Measurements from ENCODE around the gene CASKIN1.

Gene CASKIN1

GRCh38 chr16:2233046-2233775, 36.8 kb upstream of the CASKIN1 start:
- no peak for DNase-seq

GRCh38 chr16:2232094-2232990, 35.9 kb upstream of the CASKIN1 start:
- no peak for DNase-seq

- no peak for DNase-seq
Measured at GRCh38 chr16:2231016-2231931, 34.9 kb upstream of the CASKIN1 start.

GRCh38 chr16:2230376-2230775, 34.0 kb upstream of the CASKIN1 start:
- no peak for DNase-seq

GRCh38 chr16:2229632-2230250, 33.3 kb upstream of the CASKIN1 start:
- DNase-seq = no peak

- no peak for DNase-seq
Measured at GRCh38 chr16:2229091-2229490, 32.7 kb upstream of the CASKIN1 start.

- no peak for DNase-seq
Measured at GRCh38 chr16:2228161-2228824, 31.9 kb upstream of the CASKIN1 start.

- no peak for DNase-seq
Measured at GRCh38 chr16:2226918-2227317, 30.5 kb upstream of the CASKIN1 start.

GRCh38 chr16:2226245-2226793, 29.9 kb upstream of the CASKIN1 start:
- no peak for DNase-seq

GRCh38 chr16:2223942-2224486, 27.6 kb upstream of the CASKIN1 start:
- no peak for DNase-seq

GRCh38 chr16:2223221-2223941, 27.0 kb upstream of the CASKIN1 start, which contains the start of gene E4F1:
Gene E4F1 (plus strand): TSS chr16:2223591. CDS start chr16:2223614, 23 bp downstream.
- peak; percentile 81 for DNase-seq

GRCh38 chr16:2216330-2216729, 19.9 kb upstream of the CASKIN1 start:
- no peak for DNase-seq

GRCh38 chr16:2214719-2214968, 18.2 kb upstream of the CASKIN1 start, which contains the start of gene PGP:
Gene PGP (minus strand): TSS chr16:2214840. CDS start chr16:2214777, 63 bp downstream.
- DNase-seq = no peak

- DNase-seq = no peak
Measured at GRCh38 chr16:2213817-2214718, 17.7 kb upstream of the CASKIN1 start.

- DNase-seq = no peak
Measured at GRCh38 chr16:2212362-2213324, 16.2 kb upstream of the CASKIN1 start.

- DNase-seq = no peak
Measured at GRCh38 chr16:2211923-2212347, 15.5 kb upstream of the CASKIN1 start.

- no peak for DNase-seq
Measured at GRCh38 chr16:2210386-2211365, 14.3 kb upstream of the CASKIN1 start, which contains the start of gene BRICD5. Gene BRICD5 (minus strand): TSS chr16:2210863. CDS start chr16:2210833, 30 bp downstream.
